Measurements from ENCODE around the gene PCDH9.
"Not testable (repeated sequence)": the region's sequence is repeated elsewhere in the genome, so short reads cannot be mapped to it uniquely, and the experiment has no call there.

PCDH9 gene

DNA sequence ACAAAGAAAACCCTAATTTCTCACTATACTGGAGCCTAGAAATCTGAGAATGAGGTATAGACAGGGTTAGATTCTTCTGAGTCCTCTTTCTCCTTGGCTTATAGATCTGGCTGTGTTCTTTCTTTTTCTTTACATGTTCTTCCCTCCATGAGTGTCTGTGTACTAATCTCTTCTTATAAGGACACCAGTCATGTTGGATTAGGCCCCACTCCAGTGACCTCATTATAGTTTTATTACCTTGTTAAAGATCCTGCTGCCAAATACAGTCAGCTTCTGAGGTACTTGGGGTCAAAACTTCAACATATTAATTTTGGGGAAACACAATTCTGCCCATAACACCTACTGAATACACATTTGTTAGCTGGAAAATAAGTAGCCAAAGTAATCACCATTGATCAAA is 302.6 kb downstream of the PCDH9 start:
- no peak for DNase-seq (ENCODE audit: low read depth in 2 of 2, low spot score in 1 of 2)

DNA sequence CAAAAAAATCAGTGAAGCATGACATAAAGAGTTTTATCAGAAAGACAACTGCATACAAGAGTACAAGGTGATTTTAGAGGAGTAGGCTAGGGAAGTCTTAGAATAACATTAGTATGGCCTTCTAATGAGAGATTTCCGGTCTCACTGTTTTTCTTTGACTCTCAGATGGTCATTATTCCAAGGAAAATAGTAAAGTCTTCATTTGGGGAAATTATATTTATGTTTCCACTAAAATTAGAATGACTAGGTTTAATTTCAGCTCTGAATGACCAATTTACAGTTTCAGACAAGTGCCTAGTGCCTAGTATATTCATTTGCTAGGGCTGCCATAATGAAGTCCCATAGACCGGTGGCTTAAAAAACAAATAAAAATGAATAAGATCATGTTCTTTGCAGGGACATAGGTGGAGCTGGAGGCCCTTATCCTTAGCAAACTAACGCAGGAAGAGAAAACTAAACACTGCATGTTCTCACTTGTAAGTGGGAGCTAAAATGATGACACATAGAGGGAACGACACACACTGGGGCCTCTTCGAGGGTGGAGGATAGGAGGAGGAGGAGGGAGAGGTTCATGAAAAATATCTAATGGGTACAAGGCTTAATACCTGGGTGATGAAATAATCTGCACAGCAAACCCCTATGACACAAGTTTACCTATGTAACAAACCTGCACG is 303.1 kb downstream of the PCDH9 start:
- DNase-seq (ENCODE audit: low read depth in 2 of 2, low spot score in 1 of 2): no peak

DNA sequence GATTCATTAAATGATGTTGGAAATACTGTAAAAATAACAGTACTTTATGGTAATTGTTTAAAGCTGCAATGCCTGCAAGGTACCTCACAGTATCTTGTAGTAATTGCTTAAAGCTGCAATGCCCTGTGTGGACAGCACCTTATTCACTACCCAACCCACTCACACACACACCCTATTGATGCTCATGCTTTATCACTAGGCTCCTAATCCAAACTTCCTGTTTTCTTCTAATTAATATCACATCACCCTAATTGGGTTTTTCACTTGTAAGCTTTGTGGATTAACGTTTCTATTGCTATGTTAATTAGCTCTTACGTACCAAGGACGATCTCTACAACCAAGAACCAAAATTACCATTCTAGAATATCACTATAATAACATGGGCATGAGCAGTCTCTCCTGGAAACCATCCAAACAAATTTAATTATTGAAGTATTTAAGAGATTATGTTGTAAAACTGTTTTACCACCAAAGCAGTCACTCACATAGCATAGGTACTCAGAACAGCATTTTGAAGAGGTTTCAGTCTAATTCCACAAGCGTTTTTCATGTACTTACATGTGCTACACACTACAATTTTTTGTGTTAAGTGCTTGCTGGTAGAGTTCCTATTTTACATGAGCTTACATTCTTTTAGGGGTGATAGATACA is 303.8 kb downstream of the PCDH9 start:
- DNase-seq (ENCODE audit: low read depth in 2 of 2, low spot score in 1 of 2): no peak

DNA sequence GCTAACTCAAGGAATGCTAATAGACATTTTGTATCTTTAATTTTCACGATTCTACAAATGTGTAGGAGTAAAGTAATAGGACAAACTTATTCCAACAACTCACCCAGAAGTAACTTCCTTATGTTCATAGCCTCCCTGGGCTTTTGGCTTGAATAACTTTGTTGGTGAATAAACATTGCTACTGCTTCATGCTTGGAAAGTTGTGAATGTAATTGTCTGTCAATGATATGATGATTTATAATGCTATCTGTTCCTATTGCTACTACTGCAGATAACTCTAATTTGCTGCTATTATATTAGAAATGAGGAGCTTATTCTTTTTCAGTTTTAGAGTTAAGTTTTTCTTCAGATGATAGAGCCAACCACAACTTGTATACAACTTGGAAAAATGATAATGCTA is 307.7 kb downstream of the PCDH9 start:
- DNase-seq (ENCODE audit: low read depth in 2 of 2, low spot score in 1 of 2): no peak

DNA sequence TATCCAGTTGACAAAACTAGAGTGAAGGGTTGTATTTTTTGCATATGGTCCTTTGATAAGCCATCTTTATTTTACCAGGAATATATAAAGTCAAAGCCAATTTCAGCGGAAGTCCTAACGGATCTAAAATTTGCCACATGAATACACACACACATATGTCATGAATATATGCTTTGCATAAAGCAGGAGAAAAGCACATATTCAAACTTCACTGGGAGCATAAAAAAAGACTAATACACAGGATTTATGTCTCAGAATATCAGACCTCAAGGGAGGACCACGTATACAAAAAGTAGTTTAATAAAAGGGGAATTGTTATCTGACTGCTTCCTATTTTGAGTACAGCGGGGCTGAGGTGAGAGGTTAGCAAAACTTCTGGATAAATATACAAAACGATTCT is 308.7 kb downstream of the PCDH9 start:
- no peak for DNase-seq (ENCODE audit: low read depth in 2 of 2, low spot score in 1 of 2)

DNA sequence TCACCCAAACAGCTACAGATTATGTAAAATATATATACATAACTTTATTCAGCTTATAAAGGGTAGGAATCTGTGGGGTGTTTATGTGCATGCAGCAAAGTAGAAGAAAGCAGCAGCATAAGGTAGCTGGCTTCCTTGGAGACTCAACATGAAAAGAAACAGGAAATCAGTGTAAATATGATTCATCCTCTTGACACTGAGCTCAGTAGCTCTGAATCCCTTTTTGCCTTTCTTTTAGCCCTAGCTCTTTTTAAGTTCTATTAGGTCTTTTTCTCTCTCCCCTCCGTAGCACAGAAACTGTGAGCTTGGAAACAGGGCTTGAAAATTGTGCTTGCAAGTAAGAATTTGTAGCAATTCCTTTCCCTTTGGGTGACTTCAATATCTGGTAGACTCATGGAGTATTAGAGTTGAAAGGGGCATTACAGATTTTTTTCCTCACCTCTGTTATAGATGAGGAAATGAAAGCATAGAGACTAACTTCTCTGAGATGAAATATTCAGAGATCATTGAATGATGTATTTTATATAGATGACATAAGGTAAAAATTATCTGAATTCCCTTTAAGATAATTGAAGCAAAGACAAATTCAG is 314.4 kb downstream of the PCDH9 start:
- no peak for DNase-seq (ENCODE audit: low read depth in 2 of 2, low spot score in 1 of 2)

DNA sequence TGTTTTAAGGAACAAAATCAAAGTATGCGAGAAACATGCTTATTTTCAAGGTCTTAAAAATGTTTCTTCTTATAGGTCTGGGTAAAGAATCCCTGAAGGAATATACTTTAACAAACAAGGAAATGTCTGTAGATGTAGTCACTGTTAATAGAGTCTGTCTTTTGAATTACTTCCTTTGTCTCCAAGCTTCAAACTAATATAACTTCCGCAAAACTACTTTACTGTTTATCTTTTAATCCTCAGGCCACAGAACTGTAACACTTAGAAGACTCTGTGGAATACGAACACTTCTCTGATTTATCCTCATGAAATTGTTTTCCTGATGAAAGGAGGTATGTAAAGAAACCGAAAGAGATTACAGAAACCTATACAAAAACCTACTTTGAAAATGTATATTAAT is 316.0 kb downstream of the PCDH9 start:
- DNase-seq (ENCODE audit: low read depth in 2 of 2, low spot score in 1 of 2): no peak

DNA sequence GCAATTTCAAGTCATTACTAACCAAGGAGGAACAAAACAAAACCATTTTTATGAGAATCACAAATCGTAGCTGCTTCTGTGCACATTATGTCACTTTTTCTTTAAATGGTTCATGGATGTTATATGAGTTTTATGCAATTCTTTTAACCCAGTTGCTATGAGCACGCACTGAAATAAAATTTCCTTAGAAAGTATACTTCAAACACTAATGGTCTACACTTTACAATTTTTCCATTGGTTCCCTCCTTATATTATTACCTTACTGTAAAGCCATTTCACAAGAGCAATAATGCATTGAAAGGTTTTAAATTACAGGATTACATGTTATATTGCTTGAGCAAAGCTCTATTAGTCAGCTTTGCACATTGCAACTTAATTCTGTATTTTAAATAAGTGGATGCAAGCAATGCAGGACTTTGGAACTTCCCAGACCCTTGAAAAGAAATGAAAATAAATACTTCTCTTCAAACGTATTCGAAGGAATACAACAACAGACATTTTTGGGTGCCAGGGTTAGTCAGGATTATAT is 318.7 kb downstream of the PCDH9 start:
- no peak for DNase-seq (ENCODE audit: low read depth in 2 of 2, low spot score in 1 of 2)

DNA sequence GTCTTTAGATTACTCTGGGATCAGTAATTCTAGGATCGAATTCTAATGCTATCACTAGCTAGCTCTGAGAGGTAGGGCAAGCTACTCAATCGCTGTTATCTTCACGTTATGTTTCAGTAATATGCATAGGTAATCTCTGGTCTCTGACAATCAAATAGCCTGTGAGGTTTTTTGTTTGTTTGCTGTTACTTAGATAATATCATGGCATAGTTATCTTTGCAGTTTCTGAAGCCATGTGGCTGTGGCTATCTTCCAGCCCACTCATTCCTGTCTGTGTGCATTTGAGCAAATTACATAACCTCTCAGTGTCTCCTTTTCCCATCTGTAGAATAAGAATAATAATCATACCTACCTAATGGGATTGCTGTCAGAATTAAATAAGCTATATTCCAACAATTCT is 330.2 kb downstream of the PCDH9 start:
- DNase-seq (ENCODE audit: low read depth in 2 of 2, low spot score in 1 of 2): no peak

DNA sequence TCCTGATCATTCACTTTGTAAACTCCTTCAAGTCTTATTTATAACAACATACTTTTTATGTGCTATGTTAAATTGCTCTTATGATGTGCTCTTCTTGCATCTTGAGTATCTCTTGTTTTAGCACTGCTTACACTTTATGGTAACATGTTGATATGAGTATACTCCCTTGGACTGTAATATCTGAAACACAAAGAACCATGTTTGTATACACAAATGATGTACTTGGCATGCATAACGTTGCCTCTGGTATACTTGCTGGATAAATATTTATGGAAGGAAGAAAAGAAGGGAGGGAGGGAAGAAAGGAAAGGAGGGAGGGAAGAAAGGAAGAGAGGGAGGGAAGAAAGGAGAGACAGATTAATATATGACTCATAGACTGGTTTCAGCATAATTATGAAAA is 333.2 kb downstream of the PCDH9 start:
- DNase-seq (ENCODE audit: low read depth in 2 of 2, low spot score in 1 of 2): no peak

DNA sequence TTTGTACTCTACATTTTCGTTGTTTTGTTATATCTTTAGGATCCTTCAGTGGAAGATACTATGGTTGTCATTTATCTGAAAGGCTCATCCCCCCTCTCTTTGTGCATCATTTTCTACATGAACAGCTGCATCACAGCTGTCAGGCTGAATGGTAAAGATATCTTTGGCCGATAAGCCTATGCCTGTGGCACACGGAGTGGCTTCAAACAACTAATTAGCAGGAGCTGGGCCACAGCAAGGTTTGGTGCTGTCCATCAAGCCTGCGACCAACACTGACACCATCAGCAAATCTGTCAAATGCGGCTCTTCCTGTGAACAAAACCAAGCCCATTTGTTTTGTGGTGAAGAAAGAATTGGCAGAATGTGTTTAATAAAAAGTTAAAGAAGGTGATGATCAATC is 334.4 kb downstream of the PCDH9 start:
- no peak for DNase-seq (ENCODE audit: low read depth in 2 of 2, low spot score in 1 of 2)

DNA sequence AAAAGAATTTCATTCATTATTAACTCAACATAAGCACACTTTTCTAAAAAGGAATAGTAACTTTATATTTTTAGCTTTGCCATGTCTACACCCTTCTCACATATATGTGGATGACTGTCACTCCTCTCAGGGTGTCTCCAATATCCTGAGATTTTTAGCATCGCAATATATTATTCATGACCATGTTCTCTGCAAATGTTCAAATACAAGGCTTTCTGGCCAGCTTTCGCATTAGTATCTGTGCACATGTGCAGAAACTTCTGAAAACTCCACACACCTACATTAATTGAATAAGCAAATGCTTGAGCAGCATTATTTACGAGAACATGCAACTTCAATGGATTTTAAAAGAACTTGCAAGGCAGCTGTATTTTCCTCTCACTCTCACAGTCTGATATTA is 334.8 kb downstream of the PCDH9 start:
- no peak for DNase-seq (ENCODE audit: low read depth in 2 of 2, low spot score in 1 of 2)

DNA sequence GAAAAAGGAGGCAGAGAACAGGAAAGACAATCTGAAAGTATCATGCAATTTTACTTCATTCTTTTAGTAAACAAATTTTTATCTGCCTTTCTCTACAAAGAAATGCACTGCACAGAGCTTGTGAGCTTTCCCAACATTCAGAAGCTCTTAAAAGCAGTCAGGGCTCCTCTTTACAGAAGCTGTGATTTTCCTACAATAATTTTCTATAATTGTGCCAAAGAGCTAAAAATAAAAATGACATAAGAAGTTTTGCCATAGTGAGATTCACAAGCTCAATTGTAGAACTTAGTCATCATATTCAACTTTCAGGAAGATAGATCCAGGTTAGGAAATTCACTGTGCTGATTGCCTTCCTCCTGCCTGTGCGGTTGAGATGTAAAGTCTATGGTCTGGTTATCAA is 341.4 kb downstream of the PCDH9 start:
- no peak for DNase-seq (ENCODE audit: low read depth in 2 of 2, low spot score in 1 of 2)

DNA sequence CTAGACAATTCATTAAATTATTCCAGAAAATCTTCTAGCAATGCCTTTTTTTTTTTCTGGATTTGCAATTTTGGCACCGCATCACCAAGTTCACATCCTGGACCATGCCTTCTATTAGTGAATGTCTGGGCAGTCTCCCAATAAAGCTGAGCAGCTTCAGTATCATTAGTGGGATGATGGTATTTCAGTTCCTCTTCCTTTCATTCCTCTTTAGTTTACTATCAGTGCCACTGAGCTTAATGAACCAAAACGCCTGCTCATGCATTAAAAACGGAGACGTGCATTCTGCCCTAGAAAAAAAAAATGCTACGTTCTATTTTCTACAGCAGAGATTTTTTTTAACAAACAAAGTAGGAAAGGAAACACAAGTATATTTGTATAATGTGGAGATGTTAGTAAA is 343.0 kb downstream of the PCDH9 start:
- no peak for DNase-seq (ENCODE audit: low read depth in 2 of 2, low spot score in 1 of 2)

DNA sequence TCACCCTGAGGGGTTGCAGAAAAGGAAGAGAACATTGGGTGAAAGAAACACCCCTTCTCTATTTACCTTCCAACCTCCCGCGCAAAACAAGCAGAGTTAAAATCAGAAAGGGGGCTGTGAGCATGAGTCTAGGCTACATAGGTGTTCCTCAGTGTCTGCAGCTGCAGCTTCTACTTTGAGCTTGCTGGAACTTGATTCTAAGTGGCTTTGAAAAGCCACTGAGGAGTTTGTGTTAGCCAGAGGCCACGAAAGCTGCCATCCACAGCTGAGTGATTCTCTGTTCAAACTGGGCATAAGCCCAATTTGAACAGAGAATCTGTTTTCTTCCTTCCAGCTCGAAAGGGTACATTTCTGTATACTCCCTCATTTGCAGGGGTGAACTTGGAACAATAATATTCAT is 343.9 kb downstream of the PCDH9 start:
- DNase-seq (ENCODE audit: low read depth in 2 of 2, low spot score in 1 of 2): no peak

DNA sequence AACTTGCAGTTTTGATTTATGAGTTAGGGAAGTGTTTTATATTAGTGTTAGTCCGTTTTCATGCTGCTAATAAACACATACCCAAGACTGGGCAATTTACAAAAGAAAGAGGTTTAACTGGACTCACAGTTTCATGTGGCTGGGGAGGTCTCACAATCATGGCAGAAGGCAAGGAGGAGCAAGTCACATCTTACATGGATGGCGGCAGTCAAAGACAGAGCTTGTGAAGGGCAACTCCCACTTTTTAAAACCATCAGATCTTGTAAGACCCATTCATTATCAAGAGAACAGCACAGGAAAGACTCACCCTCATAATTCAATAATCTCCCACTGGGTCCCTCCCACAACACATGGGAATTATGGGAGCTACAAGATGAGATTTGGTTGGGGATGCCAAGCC is 349.0 kb downstream of the PCDH9 start:
- DNase-seq (ENCODE audit: low read depth in 2 of 2, low spot score in 1 of 2): not testable (repeated sequence)

DNA sequence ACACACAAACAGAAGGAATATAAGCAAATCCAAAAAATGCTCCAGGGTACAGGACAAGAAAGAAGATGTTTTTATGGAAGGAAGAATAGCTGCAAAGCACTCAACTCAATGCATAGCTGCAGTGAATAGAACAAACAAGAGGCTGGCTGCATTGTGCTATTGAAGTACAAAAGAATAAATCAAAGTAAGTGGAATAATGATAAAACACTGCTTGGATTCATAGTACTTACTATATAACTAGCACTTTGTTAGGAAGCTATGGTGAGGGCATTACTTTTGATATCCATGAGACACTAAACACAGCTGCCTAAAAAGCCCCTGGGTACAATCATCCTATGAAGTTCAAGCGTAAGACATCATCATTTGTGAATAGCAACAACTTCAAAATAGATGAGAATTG is 350.1 kb downstream of the PCDH9 start:
- DNase-seq (ENCODE audit: low read depth in 2 of 2, low spot score in 1 of 2): no peak

DNA sequence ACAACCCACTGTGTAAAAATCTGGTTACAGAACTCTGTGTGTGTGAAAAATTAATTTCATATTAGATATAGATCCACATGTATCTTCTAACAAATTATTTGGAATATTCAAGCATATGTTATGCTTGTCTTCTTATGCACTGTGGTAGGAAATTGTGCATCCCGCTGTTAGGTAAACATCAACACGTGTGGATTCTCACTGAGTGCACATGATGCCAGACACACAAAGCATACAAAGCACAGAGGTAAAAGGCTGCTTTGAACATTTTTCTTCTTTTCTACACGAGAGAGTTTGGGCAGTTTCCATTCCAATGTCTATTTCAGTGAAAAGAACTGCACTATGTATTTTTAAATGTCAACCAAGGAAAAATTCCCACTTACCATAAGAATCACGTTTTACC is 354.9 kb downstream of the PCDH9 start:
- no peak for DNase-seq (ENCODE audit: low read depth in 2 of 2, low spot score in 1 of 2)

DNA sequence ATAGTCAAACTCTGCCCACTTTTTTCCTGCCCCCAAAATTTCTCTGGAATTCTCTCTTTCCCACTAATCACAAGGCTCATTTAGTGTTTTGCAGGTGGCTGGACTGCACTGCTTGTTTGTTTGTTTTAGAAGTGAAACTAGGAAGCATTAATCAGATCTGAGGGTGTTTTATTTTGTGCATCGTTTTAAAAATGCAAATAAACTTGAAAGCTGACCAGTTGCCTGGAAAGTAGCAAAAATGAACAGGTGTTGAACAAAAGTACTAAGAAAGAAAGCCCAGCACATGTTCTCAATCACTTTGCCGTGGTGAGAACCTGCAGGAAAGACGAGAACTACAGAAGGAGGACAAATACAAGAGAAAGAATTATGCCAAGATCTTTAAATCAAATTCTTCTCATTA is 365.5 kb downstream of the PCDH9 start:
- DNase-seq (ENCODE audit: low read depth in 2 of 2, low spot score in 1 of 2): no peak

DNA sequence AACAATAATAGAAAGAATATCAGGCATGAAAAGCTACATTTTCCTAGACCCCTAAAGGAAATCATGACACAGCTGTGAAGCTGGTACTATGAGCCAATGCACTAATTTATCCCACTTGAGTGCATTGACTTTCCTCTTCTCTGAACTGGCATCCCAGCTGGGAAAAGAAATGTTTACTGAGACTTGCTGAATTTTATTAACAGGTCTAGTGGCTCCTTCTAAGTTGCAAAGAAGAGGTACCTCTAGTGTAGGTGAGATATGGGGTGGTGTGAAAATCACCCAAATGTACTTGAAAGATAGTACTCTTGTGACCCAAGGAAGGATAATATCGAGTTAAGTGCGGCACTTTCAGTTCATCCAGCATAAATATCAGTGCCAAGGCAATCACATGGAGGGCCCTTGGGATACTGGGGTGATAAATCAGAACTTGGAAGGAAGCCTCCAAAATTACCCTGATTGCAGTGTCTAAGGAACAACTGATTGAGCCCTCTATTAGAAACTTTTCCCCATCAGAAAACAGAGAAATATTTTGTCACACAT is 369.2 kb downstream of the PCDH9 start:
- no peak for DNase-seq (ENCODE audit: low read depth in 2 of 2, low spot score in 1 of 2)

DNA sequence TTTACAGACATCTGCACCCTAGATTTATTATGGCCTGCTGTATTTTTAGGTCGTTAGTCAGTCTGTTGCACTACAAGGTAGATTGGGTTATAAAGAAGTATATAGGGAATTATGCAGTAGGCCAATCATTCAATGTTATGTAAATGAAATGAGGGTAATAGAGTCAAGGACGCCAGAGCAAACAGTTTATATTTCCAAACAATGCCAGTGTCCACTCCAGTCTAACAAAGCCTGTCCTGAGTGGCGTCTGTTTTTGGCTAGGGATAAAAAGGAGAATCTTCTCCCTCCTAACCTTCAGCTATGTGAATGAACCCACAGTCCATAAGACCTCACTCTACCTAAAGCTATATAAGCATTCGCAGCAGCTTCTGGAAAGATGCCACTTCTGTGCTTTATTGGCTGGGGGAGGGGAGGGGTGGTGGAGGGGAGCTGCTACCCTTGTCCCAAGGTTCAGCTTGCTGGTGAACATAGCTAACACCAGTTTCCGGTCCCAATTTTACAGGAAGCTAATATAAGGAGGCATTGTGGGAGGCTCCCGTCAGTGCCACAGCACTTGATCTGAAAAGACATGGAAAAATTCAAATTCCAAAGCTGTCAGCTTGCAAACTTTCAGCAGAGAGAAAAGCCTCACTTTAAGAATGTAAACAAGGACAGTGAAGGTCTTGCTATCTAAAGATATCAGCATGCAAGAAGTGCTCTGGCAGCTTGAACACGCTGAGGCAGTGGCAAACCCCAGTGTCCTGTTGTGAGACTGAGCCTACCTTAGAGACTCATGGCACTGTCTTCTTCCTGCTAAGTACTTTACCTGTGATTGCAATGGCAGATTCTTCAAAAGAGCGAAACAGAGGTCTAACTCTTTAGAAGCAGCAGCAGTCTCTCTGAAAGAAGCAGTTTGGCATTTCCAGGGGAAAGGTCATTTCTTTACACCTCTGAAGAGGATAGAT is 369.9 kb downstream of the PCDH9 start:
- DNase-seq (ENCODE audit: low read depth in 2 of 2, low spot score in 1 of 2): no peak
